Mononuclear cell (primary cell): ENCODE measurements around the gene NR2C2. TPM values are rescaled to one million over a fixed set of nuclear protein-coding genes. Genes with fewer than 3 reads are reported as not detected.

Source experiments
- H3K27me3 ChIP-seq: 2 replicates; pipeline ENCODE4 v1.6.0; 2011; ENCODE audit warnings: low read length, control low read depth; ENCODE audit not compliant: insufficient read depth
- H3K4me1 ChIP-seq: 2 replicates; pipeline ENCODE4 v1.5.1; 2011; ENCODE audit warnings: mild to moderate bottlenecking, low read length, control low read depth; ENCODE audit not compliant: insufficient read depth
- H3K4me3 ChIP-seq: 2 replicates; pipeline ENCODE4 v1.5.1; 2011; ENCODE audit warnings: mild to moderate bottlenecking, low read length, moderate library complexity
- H3K9me3 ChIP-seq: 2 replicates; pipeline ENCODE4 v1.5.1; 2011; ENCODE audit warnings: low read depth, mild to moderate bottlenecking, control low read depth, low read length
- total RNA-seq: library from RNA; depleted of rRNA; stranded (reverse); fragments of >200 nt; gene quantifications from one replicate; pipeline ENCODE4 v1.2.3, GENCODE V29; 2012

The NR2C2 gene
- total RNA-seq, 1 donor: 24.9 TPM

DNA sequence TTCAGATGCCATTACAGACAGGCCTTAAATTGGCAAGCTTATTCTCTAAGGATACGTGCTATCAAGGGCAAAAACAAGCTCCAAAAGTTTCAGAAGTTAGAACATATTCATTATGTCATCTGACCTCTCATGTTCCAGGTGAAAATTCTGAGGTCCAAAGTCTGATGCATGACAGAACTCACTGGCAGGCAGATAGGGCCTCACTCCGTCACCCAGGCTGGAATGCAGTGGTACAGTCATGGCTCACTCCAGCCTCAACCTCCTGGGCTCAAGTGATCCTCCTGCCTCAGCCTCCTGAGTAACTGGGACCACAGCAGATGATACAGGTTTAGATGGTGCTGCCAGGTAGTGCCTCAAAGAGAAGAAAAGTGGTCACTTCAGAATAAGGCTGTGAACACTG is 102.2 kb downstream of the NR2C2 start:
- Histone ChIP-seq H3K9me3 (no peaks in the 10 kb centered on the region), H3K27me3 (no peaks in the 10 kb centered on the region), H3K4me1 (peaks cover 15% of the 10 kb centered on the region), H3K4me3 (no peak overlapping the region)

DNA sequence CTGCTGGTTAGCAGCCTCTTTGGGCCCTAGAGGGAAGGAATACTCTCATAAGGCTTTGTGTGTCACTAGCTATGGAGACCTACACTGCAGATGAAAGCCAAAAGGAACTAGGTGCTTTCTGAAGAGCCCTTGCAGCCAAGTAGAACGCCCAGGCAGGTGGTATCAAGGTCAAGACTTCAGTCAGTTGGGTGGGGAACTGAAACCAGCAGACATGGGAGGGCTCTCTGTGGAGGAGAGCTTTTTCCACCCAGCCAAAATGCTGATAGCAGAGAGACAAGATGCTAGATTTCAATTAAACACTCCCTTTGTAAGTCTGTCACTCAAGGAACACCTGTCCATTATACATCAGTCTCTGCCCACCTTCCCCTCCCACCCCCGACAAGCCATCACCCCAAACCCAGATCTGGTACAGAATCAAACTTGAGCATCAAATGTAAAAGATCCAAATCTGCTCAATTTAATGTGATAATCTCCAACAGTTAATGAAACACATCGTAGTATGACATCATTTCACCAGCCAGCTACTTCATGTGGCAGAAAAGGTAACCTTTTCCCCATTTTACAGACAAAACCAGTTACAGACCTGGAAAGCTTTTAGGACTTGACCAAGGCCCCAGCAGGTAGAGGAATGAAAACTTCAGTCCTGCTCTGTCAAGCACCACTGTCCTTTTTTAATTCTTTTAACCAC is 103.2 kb downstream of the NR2C2 start:
- no peak overlapping the region for H3K4me3 ChIP-seq
- H3K27me3 ChIP-seq: no peaks in the 10 kb centered on the region
- H3K4me1 ChIP-seq: peaks cover 24% of the 10 kb centered on the region
- H3K9me3 ChIP-seq: no peaks in the 10 kb centered on the region

- Histone ChIP-seq H3K4me1 (peaks cover 28% of the 10 kb centered on the region), H3K4me3 (no peak overlapping the region), H3K9me3 (no peaks in the 10 kb centered on the region), H3K27me3 (no peaks in the 10 kb centered on the region)
These were observed 104.1 kb downstream of the NR2C2 start for GRCh38 chr3:15051531-15051930.

- peaks cover 28% of the 10 kb centered on the region for H3K4me1 ChIP-seq
- no peaks in the 10 kb centered on the region for H3K27me3 ChIP-seq
- no peaks in the 10 kb centered on the region for H3K9me3 ChIP-seq
- no peak overlapping the region for H3K4me3 ChIP-seq
These were observed 105.2 kb downstream of the NR2C2 start for GRCh38 chr3:15052335-15053242.

- Histone ChIP-seq H3K4me3 (no peak overlapping the region), H3K9me3 (no peaks in the 10 kb centered on the region)
These were observed 106.2 kb downstream of the NR2C2 start for GRCh38 chr3:15053541-15053940.

DNA sequence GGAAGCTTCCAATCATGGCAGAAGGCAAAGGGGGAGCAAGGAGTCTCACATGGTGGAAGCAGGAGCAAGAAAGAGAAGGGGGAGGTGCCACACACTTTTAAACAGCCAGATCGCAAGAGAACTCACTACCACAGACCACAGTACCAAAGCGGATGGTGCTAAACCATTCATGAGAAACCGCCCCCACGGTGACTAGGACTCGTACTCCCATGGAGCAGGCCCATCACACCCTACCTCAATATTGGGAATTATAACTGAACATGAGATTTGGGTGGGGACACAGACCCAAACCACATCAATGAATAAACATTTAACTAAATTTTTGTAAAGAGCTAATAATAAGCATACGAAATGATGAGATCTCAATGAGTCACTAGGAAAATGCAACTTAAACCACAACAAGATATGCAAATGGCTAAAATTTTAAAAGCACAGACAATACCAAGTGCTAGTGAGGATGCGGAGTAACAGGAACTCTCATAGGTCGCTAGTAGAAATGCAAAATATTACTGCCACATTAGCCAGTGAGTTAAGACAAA is 107.7 kb downstream of the NR2C2 start:
- no peaks in the 10 kb centered on the region for H3K27me3 ChIP-seq
- no peak overlapping the region for H3K4me3 ChIP-seq
- peaks cover 28% of the 10 kb centered on the region for H3K4me1 ChIP-seq

More at GRCh38 chr3:15053541-15053940, 106.2 kb downstream of the NR2C2 start:
- H3K27me3 ChIP-seq: no peaks in the 10 kb centered on the region
- peaks cover 28% of the 10 kb centered on the region for H3K4me1 ChIP-seq

DNA sequence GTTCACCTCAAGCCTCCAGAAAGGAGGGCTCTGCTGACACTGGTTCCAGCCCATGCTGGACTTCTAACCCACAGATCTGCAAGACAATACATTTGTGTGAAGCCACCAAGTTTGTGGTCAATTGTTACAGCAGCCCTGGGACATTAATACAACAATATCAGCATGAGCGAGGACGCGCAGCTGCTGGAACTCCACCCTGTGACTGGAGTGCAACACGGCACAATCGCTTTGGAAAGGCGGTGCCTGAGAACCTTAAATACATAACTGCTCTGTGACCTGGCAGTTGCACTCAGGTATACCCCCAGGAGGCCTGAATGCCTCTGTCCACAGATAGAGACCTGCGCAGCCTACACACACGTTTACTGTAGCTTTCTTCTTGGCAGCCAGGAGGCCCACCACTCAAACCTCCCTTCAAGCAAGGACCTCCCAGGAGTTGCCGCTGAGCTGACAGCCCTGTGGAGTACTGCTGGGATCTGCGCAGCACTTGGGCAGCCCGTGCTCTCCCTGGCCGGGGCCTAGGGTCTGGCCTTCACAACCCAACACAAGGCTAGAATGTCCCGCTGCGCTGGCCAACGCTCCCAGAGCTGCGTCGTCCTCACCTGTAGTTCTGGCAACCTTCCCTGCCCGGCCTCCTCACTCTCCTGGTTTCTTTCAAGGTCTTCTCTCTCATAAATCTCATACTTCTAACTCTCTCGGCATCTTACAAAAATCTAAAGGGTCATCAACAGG is 109.5 kb downstream of the NR2C2 start:
- H3K9me3 ChIP-seq: no peaks in the 10 kb centered on the region
- H3K4me1 ChIP-seq: peaks cover 17% of the 10 kb centered on the region
- no peak overlapping the region for H3K4me3 ChIP-seq
- no peaks in the 10 kb centered on the region for H3K27me3 ChIP-seq

More for the DNA sequence above, 107.7 kb downstream of the NR2C2 start:
- H3K9me3 ChIP-seq: no peaks in the 10 kb centered on the region

DNA sequence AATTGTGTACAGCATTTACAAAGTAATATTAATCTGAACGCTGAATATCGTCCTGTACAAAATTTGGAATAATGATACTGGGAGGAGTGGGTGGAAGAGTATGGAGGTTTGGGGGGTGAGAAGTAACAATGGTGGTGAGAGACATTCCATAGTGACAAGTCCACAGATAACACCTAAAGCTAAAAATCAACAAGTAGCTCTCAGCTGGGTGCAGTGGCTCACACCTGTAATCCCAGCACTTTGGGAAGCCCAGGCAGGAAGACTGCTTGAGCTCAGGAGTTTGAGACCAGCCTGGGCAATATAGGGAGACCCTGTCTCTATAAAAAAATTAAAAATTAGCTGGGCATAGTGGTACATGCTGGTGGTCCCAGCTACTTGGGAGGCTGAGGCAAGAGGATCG is 112.6 kb downstream of the NR2C2 start:
- no peaks in the 10 kb centered on the region for H3K9me3 ChIP-seq
- no peaks in the 10 kb centered on the region for H3K27me3 ChIP-seq
- H3K4me3 ChIP-seq: no peak overlapping the region
- peaks cover 25% of the 10 kb centered on the region for H3K4me1 ChIP-seq

- no peaks in the 10 kb centered on the region for H3K27me3 ChIP-seq
- no peak overlapping the region for H3K4me3 ChIP-seq
- H3K4me1 ChIP-seq: peaks cover 16% of the 10 kb centered on the region
- no peaks in the 10 kb centered on the region for H3K9me3 ChIP-seq
These were observed 115.9 kb downstream of the NR2C2 start for GRCh38 chr3:15063238-15063637.

DNA sequence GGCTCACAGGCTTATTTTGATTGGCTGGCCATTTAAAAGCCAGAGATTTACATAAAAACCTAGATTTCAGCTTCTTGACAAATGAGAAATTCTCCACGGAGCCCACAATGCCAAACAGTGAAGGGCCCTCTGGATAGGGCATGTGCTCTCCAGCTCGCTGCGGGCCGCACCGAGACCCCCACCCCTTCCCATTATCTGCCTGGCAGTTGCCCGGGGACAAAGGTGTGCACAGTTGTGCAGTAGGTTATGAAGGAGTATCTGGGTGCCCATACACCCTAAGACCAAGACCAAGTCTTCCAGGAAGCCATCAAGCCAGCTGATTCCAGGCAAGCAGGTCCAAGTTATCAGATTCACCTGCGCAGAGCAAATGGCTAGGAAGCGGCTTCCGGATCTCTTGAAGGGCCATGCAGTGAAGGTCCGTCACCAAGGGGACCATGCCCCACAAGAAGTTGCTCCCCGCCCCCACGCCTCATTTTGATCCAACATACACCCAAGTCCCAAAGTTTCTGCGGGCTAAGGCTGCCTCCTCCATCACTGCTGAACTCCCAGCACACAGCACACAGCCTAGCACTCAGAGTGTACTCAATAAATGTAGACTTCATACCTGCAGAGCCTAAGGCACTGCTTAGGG is 116.4 kb downstream of the NR2C2 start:
- Histone ChIP-seq H3K9me3 (no peaks in the 10 kb centered on the region), H3K4me3 (peak overlapping the region; percentile 83), H3K4me1 (peaks cover 16% of the 10 kb centered on the region)

DNA sequence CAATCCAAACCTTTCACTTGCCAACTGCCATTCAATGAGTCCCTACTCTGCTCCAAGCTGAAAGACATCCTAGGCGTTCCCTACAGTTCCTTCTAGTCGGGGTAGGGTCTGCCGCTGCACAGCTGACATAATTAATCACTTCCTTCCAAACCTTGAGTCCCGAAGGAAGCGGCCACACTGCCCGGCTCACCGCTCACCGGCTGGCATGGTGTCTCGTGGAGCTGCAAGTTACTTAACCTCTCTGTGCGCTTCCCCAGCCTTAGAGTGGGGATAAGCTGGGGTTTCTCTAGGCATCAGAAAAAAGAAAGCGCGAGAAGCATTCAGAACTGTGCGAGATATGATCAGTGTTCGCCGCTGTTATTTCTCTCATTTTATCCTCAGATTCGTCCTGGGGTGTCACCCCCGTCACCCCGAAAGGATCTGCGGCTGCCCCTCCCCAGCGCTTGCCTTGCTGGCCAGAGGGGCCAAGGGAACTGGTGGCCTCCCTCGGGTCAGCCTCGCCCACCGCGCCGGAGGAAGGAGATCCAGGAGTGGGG is 117.0 kb downstream of the NR2C2 start:
- peaks cover 16% of the 10 kb centered on the region for H3K4me1 ChIP-seq
- H3K27me3 ChIP-seq: no peaks in the 10 kb centered on the region
- H3K4me3 ChIP-seq: peak overlapping the region; percentile 83
- H3K9me3 ChIP-seq: no peaks in the 10 kb centered on the region

More for the DNA sequence above, 116.4 kb downstream of the NR2C2 start:
- H3K27me3 ChIP-seq: no peaks in the 10 kb centered on the region

DNA sequence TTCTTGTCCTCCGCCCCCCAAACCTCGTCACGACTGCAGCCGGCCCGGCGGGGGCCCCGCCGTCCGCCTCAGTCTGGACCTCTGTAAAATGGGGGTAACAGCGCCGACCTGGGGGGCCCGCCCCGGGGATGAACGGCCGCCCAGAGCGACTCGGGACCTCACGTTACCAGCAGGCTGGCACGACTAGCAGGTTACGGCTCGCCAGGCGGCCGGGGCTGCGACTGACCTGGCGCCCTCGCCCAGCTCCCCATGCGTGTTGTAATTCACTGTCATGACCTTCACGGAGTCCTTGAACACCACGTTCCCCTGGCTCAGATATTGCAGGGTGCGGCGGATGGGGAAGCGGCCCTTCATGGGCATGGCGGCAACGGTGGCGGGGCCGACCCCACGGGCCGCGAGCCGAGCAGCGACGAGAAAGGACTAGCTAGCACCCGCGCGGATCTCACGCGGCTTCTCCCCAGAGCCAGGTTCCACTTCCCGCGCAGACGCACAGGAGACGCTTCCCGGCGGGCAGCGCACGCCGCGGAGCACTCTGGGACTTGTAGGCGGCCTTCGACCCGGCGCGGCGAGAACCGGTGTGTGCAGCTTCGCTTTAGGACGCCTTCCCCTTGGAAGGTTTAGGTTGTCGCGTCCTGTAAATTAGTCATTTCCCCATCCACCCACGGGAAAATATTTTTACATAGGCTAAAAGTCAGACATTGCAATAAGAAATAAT is 117.6 kb downstream of the NR2C2 start, which contains the start of gene MRPS25:
Gene MRPS25, minus strand, starts transcription at position 481 of the 715 bp plus-strand sequence. Its CDS starts 121 bp downstream, at position 360.
- H3K4me3 ChIP-seq: peak within 1 kb of the TSS; percentile 83
- no peaks in the 10 kb centered on the region for H3K27me3 ChIP-seq
- H3K4me1 ChIP-seq: peaks cover 16% of the 10 kb centered on the region
- no peaks in the 10 kb centered on the region for H3K9me3 ChIP-seq

DNA sequence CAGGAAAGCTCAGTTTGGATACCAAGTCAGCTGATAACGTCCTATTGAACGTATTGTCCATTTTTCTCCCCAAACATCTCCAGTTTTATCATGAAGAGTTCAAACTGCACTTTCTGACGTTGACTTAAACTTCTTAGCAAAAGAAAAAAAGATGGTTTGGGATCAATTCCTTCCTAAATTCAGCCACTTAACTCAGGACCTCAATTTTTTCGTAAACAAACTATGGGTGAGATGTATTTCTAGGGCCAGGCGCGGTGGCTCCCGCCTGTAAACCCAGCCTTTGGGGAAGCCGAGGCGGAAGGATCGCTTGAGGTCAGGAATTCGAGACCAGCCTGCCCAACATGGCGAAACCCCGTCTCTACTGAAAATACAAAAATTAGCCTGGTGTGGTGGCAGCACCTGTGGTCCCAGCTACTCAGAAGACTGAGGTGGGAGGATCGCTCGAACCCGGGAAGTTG is 118.2 kb downstream of the NR2C2 start:
- H3K27me3 ChIP-seq: no peaks in the 10 kb centered on the region
- H3K4me1 ChIP-seq: peaks cover 16% of the 10 kb centered on the region
- peak overlapping the region; percentile 83 for H3K4me3 ChIP-seq
- no peaks in the 10 kb centered on the region for H3K9me3 ChIP-seq
